NCI-H446 treated with DMSO at 0.1 percent for 48 hours (cell line): ENCODE measurements around the gene RIC3.
"Not testable (repeated sequence)": the region's sequence is repeated elsewhere in the genome, so short reads cannot be mapped to it uniquely, and the experiment has no call there.

Experiments used
- DNase-seq: peaks from one replicate; lab custom pipeline; 2025; lab: John Stamatoyannopoulos, UW

RIC3 gene

GRCh38 chr11:8186429-8186828, 17.6 kb upstream of the RIC3 start:
- no peak for DNase-seq

- no peak for DNase-seq
Observed at GRCh38 chr11:8183111-8183510, 14.3 kb upstream of the RIC3 start.

GRCh38 chr11:8180469-8180868, 11.6 kb upstream of the RIC3 start:
- DNase-seq, result no peak

- DNase-seq, result no peak
Observed at GRCh38 chr11:8178297-8178696, 9.5 kb upstream of the RIC3 start.

- DNase-seq, result peak; percentile 19
Observed at GRCh38 chr11:8177136-8177535, 8.3 kb upstream of the RIC3 start.

GRCh38 chr11:8167796-8168195, 1.0 kb downstream of the RIC3 start:
- DNase-seq, result no peak

GRCh38 chr11:8164746-8165145, 4.1 kb downstream of the RIC3 start:
- no peak for DNase-seq

- not testable (repeated sequence) for DNase-seq
Observed at GRCh38 chr11:8161627-8162304, 7.1 kb downstream of the RIC3 start.

GRCh38 chr11:8156877-8157276, 11.9 kb downstream of the RIC3 start:
- no peak for DNase-seq

- no peak for DNase-seq
Observed at GRCh38 chr11:8149726-8150125, 19.1 kb downstream of the RIC3 start.

GRCh38 chr11:8138526-8138925, 30.3 kb downstream of the RIC3 start:
- DNase-seq, result no peak

GRCh38 chr11:8127447-8127846, 41.4 kb downstream of the RIC3 start:
- DNase-seq, result no peak

- DNase-seq, result no peak
Observed at GRCh38 chr11:8126649-8127289, 42.1 kb downstream of the RIC3 start.

GRCh38 chr11:8122173-8122764, 46.6 kb downstream of the RIC3 start:
- no peak for DNase-seq

- DNase-seq, result peak; percentile 78
Observed at GRCh38 chr11:8111636-8112035, 57.2 kb downstream of the RIC3 start.

GRCh38 chr11:8110396-8110795, 58.4 kb downstream of the RIC3 start:
- no peak for DNase-seq

GRCh38 chr11:8109675-8110074, 59.1 kb downstream of the RIC3 start:
- DNase-seq, result no peak

GRCh38 chr11:8108421-8108820, 60.4 kb downstream of the RIC3 start:
- DNase-seq, result no peak

GRCh38 chr11:8107642-8108041, 61.2 kb downstream of the RIC3 start:
- no peak for DNase-seq

- DNase-seq, result no peak
Observed at GRCh38 chr11:8106679-8107078, 62.1 kb downstream of the RIC3 start.

GRCh38 chr11:8105666-8106065, 63.2 kb downstream of the RIC3 start:
- DNase-seq, result no peak

- no peak for DNase-seq
Observed at GRCh38 chr11:8105133-8105532, 63.7 kb downstream of the RIC3 start.

- no peak for DNase-seq
Observed at GRCh38 chr11:8103909-8104308, 64.9 kb downstream of the RIC3 start.

- no peak for DNase-seq
Observed at GRCh38 chr11:8102965-8103364, 65.9 kb downstream of the RIC3 start.
